Neural cell (in vitro differentiated cells): ENCODE data around the gene SNX6. TPM values are rescaled to one million over a fixed set of nuclear protein-coding genes. Genes with fewer than 3 reads are reported as not detected.

Experiments
- H2AFZ ChIP-seq: fragments of 200-600, 300-800 bp; sonication (generic), shearing (Covaris generic); 2 replicates; pipeline ENCODE4 v1.6.0; 2014; ENCODE audit warnings: low read depth, mild to moderate bottlenecking, antibody characterized with exemption, low read length, moderate library complexity
- H3F3A ChIP-seq: fragments of 200-600 bp; shearing (Covaris generic); 2 replicates; pipeline ENCODE4 v1.6.1; 2016; ENCODE audit warnings: mild to moderate bottlenecking, moderate library complexity, mixed read lengths, antibody characterized with exemption, low read length; ENCODE audit not compliant: insufficient read depth, poor library complexity, severe bottlenecking
- H3K27ac ChIP-seq: fragments of 200-600, 300-800 bp; sonication (generic), shearing (Covaris generic); 2 replicates; pipeline ENCODE4 v1.5.1; 2014; ENCODE audit warnings: mild to moderate bottlenecking, low read length, moderate library complexity
- H3K27me3 ChIP-seq: fragments of 300-800, 200-600 bp; sonication (generic), shearing (Covaris generic); 2 replicates; pipeline ENCODE4 v1.6.0; 2014; ENCODE audit warnings: mild to moderate bottlenecking, low read depth, low read length, moderate library complexity; ENCODE audit not compliant: insufficient read depth
- H3K36me3 ChIP-seq: fragments of 300-800, 200-600 bp; sonication (generic), shearing (Covaris generic); 2 replicates; pipeline ENCODE4 v1.5.1; 2014; ENCODE audit warnings: mild to moderate bottlenecking, antibody characterized with exemption, low read length, moderate library complexity; ENCODE audit not compliant: insufficient read depth
- H3K4me2 ChIP-seq: fragments of 300-800, 200-600 bp; sonication (generic), shearing (Covaris generic); 2 replicates; pipeline ENCODE4 v1.6.0; 2014; ENCODE audit warnings: mild to moderate bottlenecking, low read length
- H3K4me3 ChIP-seq: fragments of 300-800, 200-600 bp; sonication (generic), shearing (Covaris generic); 2 replicates; pipeline ENCODE4 v1.5.1; 2014; ENCODE audit warnings: mild to moderate bottlenecking, low read length, moderate library complexity
- H3K79me2 ChIP-seq: fragments of 200-600 bp; shearing (Covaris generic); replicated peaks from 2 replicates; pipeline ENCODE4 v1.6.0; 2014; ENCODE audit warnings: mild to moderate bottlenecking, low read length, moderate library complexity; ENCODE audit not compliant: insufficient read depth
- H3K9ac ChIP-seq: fragments of 300-800, 200-600 bp; sonication (generic), shearing (Covaris generic); 2 replicates; pipeline ENCODE4 v1.6.1; 2016; ENCODE audit warnings: mild to moderate bottlenecking, low read length, mixed read lengths
- H3K9me2 ChIP-seq: fragments of 200-600 bp; shearing (Covaris generic); 2 replicates; pipeline ENCODE4 v1.6.1; 2016; ENCODE audit warnings: mild to moderate bottlenecking, low read length, mixed read lengths; ENCODE audit not compliant: insufficient read depth
- H3K9me3 ChIP-seq: fragments of 200-600, 300-800 bp; sonication (generic), shearing (Covaris generic); 2 replicates; pipeline ENCODE4 v1.6.1; 2016; ENCODE audit warnings: mild to moderate bottlenecking, mixed run types, low read length, moderate library complexity, mixed read lengths
- H4K20me1 ChIP-seq: fragments of 200-600 bp; shearing (Covaris generic); 2 replicates; pipeline ENCODE4 v1.6.1; 2016; ENCODE audit warnings: mild to moderate bottlenecking, mixed run types; ENCODE audit not compliant: insufficient read depth
- CTCF ChIP-seq: fragments of 450-650 bp; IDR thresholded peaks from 2 replicates; pipeline ENCODE4 v1.5.1; 2014; ENCODE audit warnings: antibody characterized with exemption, mild to moderate bottlenecking, moderate library complexity; ENCODE audit not compliant: poor library complexity, severe bottlenecking
- EP300 ChIP-seq: fragments of 450-650 bp; conservative IDR thresholded peaks from 2 replicates; pipeline ENCODE4 v1.6.1; 2014; ENCODE audit warnings: antibody characterized with exemption, mild to moderate bottlenecking, moderate library complexity; ENCODE audit not compliant: poor library complexity, severe bottlenecking
- MXI1 ChIP-seq: fragments of 450-650 bp; conservative IDR thresholded peaks from 2 replicates; pipeline ENCODE4 v1.6.1; 2014; ENCODE audit warnings: antibody characterized with exemption, mild to moderate bottlenecking; ENCODE audit not compliant: poor library complexity, severe bottlenecking
- POLR2AphosphoS5 ChIP-seq: IDR thresholded peaks from 2 replicates; pipeline ENCODE4 v1.6.1; 2012
- RAD21 ChIP-seq: fragments of 450-650 bp; conservative IDR thresholded peaks from 2 replicates; pipeline ENCODE4 v1.6.1; 2014; ENCODE audit warnings: antibody characterized with exemption, mild to moderate bottlenecking, moderate library complexity
- REST ChIP-seq: IDR thresholded peaks from 2 replicates; pipeline ENCODE4 v1.6.1; 2012; ENCODE audit warnings: borderline replicate concordance
- SMC3 ChIP-seq: fragments of 450-650 bp; conservative IDR thresholded peaks from 2 replicates; pipeline ENCODE4 v1.6.1; 2014; ENCODE audit warnings: antibody characterized with exemption, mild to moderate bottlenecking, moderate library complexity; ENCODE audit not compliant: poor library complexity
- TAF1 ChIP-seq: IDR thresholded peaks from 2 replicates; pipeline ENCODE4 v1.6.1; 2012; ENCODE audit warnings: low read depth
- polyA plus RNA-seq: library from polyadenylated mRNA; depleted of rRNA; stranded (reverse); fragments of >200 nt; gene quantifications from 2 replicates; pipeline ENCODE4 v1.2.3, GENCODE V29; 2014

Gene SNX6
- polyA plus RNA-seq, 1 donor from 2014 or later = 129 TPM

- H3F3A ChIP-seq = no peaks in the 10 kb centered on the region
- no peaks in the 10 kb centered on the region for H3K9me2 ChIP-seq
- no peak overlapping the region for H3K4me3 ChIP-seq
- no peaks in the 10 kb centered on the region for H4K20me1 ChIP-seq
- H3K9ac ChIP-seq = no peak overlapping the region
- peaks cover 8% of the 10 kb centered on the region for H3K36me3 ChIP-seq
- no peaks in the 10 kb centered on the region for H3K9me3 ChIP-seq
- no peak overlapping the region for H3K27ac ChIP-seq
- no peak overlapping the region for H3K4me2 ChIP-seq
- H2AFZ ChIP-seq = no peak overlapping the region
- no peaks in the 10 kb centered on the region for H3K27me3 ChIP-seq
- no peak for TF ChIP-seq CTCF
- no peak for TF ChIP-seq SMC3
- TF ChIP-seq POLR2AphosphoS5 = no peak
- H3K79me2 ChIP-seq = no peaks in the 10 kb centered on the region
Observed at GRCh38 chr14:34605461-34605860, 24.5 kb downstream of the SNX6 start.

DNA sequence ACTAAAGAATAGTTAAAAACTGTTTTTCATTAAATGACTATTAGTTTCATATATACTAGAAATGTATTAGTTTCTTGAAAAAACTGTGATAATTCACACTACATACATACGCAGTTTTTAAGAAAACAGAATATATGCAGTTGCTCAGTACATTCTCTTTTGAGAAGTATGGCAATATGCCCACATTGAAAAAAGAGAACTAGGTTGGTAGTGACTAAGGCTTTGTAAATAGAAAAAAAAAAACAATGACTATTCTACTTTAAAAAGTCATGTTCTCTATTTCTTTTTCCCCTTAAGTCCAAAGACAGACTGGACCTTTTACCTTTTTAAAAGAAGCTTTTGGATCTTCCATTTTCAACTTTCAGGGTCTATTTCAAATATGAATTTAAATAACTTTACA lies 25.0 kb downstream of the SNX6 start:
- H2AFZ ChIP-seq = no peak overlapping the region
- no peak overlapping the region for H3K4me3 ChIP-seq
- H3K79me2 ChIP-seq = no peaks in the 10 kb centered on the region
- H3K27ac ChIP-seq = no peak overlapping the region
- no peaks in the 10 kb centered on the region for H3K27me3 ChIP-seq
- H3K9me3 ChIP-seq = no peaks in the 10 kb centered on the region
- TF ChIP-seq TAF1 (no peak), REST (no peak), EP300 (no peak), POLR2AphosphoS5 (no peak)
- no peaks in the 10 kb centered on the region for H3K9me2 ChIP-seq
- no peak overlapping the region for H3K9ac ChIP-seq
- no peak overlapping the region for H3K4me2 ChIP-seq
- H3F3A ChIP-seq = no peaks in the 10 kb centered on the region
- no peaks in the 10 kb centered on the region for H4K20me1 ChIP-seq
- peaks cover 8% of the 10 kb centered on the region for H3K36me3 ChIP-seq

- no peaks in the 10 kb centered on the region for H3K9me3 ChIP-seq
- peaks cover 8% of the 10 kb centered on the region for H3K36me3 ChIP-seq
- H3K9me2 ChIP-seq = no peaks in the 10 kb centered on the region
- H4K20me1 ChIP-seq = no peaks in the 10 kb centered on the region
- H3K27me3 ChIP-seq = no peaks in the 10 kb centered on the region
- H2AFZ ChIP-seq = no peak overlapping the region
- TF ChIP-seq EP300 (no peak), MXI1 (no peak), RAD21 (no peak), SMC3 (no peak), TAF1 (no peak), REST (no peak), POLR2AphosphoS5 (no peak), CTCF (no peak)
- H3K79me2 ChIP-seq = no peaks in the 10 kb centered on the region
- H3K4me3 ChIP-seq = no peak overlapping the region
- H3K9ac ChIP-seq = no peak overlapping the region
- no peaks in the 10 kb centered on the region for H3F3A ChIP-seq
- H3K27ac ChIP-seq = no peak overlapping the region
- no peak overlapping the region for H3K4me2 ChIP-seq
Observed at GRCh38 chr14:34596891-34597290, 33.1 kb downstream of the SNX6 start.
